Smooth muscle cell (in vitro differentiated cells): Measurements from ENCODE around the gene PIEZO2. TPM values are rescaled to one million over a fixed set of nuclear protein-coding genes. Genes with fewer than 3 reads are reported as not detected.

Source experiments
- DNase-seq: peaks from one replicate; lab custom pipeline; 2025; ENCODE audit not compliant: unreplicated experiment; lab: John Stamatoyannopoulos, UW
- H2AFZ ChIP-seq: fragments of 200-600 bp; sonication (generic); 2 replicates; pipeline ENCODE4 v1.6.0; 2016; ENCODE audit warnings: antibody characterized with exemption, low read depth, mild to moderate bottlenecking
- H3F3A ChIP-seq: fragments of 200-600 bp; sonication (generic); 2 replicates; pipeline ENCODE4 v1.6.0; 2017; ENCODE audit warnings: antibody characterized with exemption, low read depth
- H3K27ac ChIP-seq: fragments of 200-600 bp; sonication (generic); 2 replicates; pipeline ENCODE4 v1.5.1; 2016; ENCODE audit warnings: low read depth, mild to moderate bottlenecking
- H3K27me3 ChIP-seq: fragments of 200-600 bp; sonication (generic); 2 replicates; pipeline ENCODE4 v1.6.1; 2016; ENCODE audit warnings: low read depth, mild to moderate bottlenecking
- H3K36me3 ChIP-seq: fragments of 200-600 bp; sonication (generic); 2 replicates; pipeline ENCODE4 v1.5.1; 2016; ENCODE audit warnings: low read depth
- H3K4me1 ChIP-seq: fragments of 200-600 bp; sonication (generic); 2 replicates; pipeline ENCODE4 v1.5.1; 2016; ENCODE audit warnings: low read depth
- H3K4me2 ChIP-seq: fragments of 200-600 bp; sonication (generic); 2 replicates; pipeline ENCODE4 v1.6.0; 2016; ENCODE audit warnings: mild to moderate bottlenecking
- H3K4me3 ChIP-seq: fragments of 200-600 bp; sonication (generic); 2 replicates; pipeline ENCODE4 v1.5.1; 2016; ENCODE audit warnings: mild to moderate bottlenecking
- H3K79me2 ChIP-seq: fragments of 200-600 bp; sonication (generic); 2 replicates; pipeline ENCODE4 v1.6.0; 2016; ENCODE audit warnings: low read depth, mild to moderate bottlenecking
- H3K9ac ChIP-seq: fragments of 200-600 bp; sonication (generic); 2 replicates; pipeline ENCODE4 v1.6.0; 2016; ENCODE audit warnings: low read depth
- H3K9me3 ChIP-seq: fragments of 200-600 bp; sonication (generic); replicated peaks from 2 replicates; pipeline ENCODE4 v1.5.1; 2016; ENCODE audit warnings: low read depth
- H4K20me1 ChIP-seq: fragments of 200-600 bp; sonication (generic); 2 replicates; pipeline ENCODE4 v1.6.0; 2016; ENCODE audit warnings: low read depth
- CTCF ChIP-seq: fragments of 200-600 bp; sonication (generic); IDR thresholded peaks from 2 replicates; pipeline ENCODE4 v1.5.1; 2017; ENCODE audit warnings: borderline replicate concordance, mild to moderate bottlenecking, antibody characterized with exemption; ENCODE audit not compliant: insufficient read depth, poor library complexity, severe bottlenecking
- WGBS: methylation state at CpG from one replicate; pipeline ENCODE4 v1.1.7; 2016; ENCODE audit warnings: low lambda C conversion rate; 5-methylcytosine and 5-hydroxymethylcytosine counted together
- polyA plus RNA-seq: library from polyadenylated mRNA; unstranded; fragments of >200 nt; fragmentation: Nextera tagmentation; extraction: Ambion mirVana; gene quantifications from 2 replicates; pipeline ENCODE4 v1.2.1, GENCODE V29; 2016
- total RNA-seq: library from RNA; depleted of rRNA; stranded (reverse); fragments of >200 nt; gene quantifications from 2 replicates; pipeline ENCODE4 v1.2.3, GENCODE V29; 2014

Gene PIEZO2
- total and polyA plus RNA-seq, 2 experiments from 2014 or later, result 1.3 to 4.7 TPM

GRCh38 chr18:11165138-11165537 is 15.8 kb upstream of the PIEZO2 start:
- no peaks in the 10 kb centered on the region for H3K36me3 ChIP-seq
- no peaks in the 10 kb centered on the region for H4K20me1 ChIP-seq
- no peaks in the 10 kb centered on the region for H3K9me3 ChIP-seq
- no peaks in the 10 kb centered on the region for H3K79me2 ChIP-seq
- 91% methylated on average over 3 of the region's 3 CpGs for WGBS
- peaks cover 7% of the 10 kb centered on the region for H3K27me3 ChIP-seq
- no peaks in the 10 kb centered on the region for H3K4me1 ChIP-seq
- TF ChIP-seq CTCF, result no peak
- H2AFZ ChIP-seq, result no peak overlapping the region
- no peaks in the 10 kb centered on the region for H3F3A ChIP-seq
- H3K9ac ChIP-seq, result no peak overlapping the region
- H3K4me3 ChIP-seq, result no peak overlapping the region
- no peak overlapping the region for H3K4me2 ChIP-seq
- H3K27ac ChIP-seq, result no peak overlapping the region
- no peak for DNase-seq

- Histone ChIP-seq H3K27me3 (peaks cover 15% of the 10 kb centered on the region), H3K9ac (no peak overlapping the region), H3K9me3 (no peaks in the 10 kb centered on the region), H3K27ac (no peak overlapping the region), H3K4me2 (peak overlapping the region; percentile 74), H3K79me2 (no peaks in the 10 kb centered on the region), H3K36me3 (no peaks in the 10 kb centered on the region), H3F3A (no peaks in the 10 kb centered on the region), H2AFZ (peak overlapping the region; percentile 50), H4K20me1 (no peaks in the 10 kb centered on the region), H3K4me1 (no peaks in the 10 kb centered on the region), H3K4me3 (no peak overlapping the region)
- TF ChIP-seq CTCF, result peak; percentile 58
- no peak for DNase-seq
- WGBS, result 19% methylated on average over 18 of the region's 18 CpGs
Measured at GRCh38 chr18:11163665-11164064, 14.3 kb upstream of the PIEZO2 start.

GRCh38 chr18:11162889-11163288 is 13.5 kb upstream of the PIEZO2 start:
- no peaks in the 10 kb centered on the region for H3K79me2 ChIP-seq
- TF ChIP-seq CTCF, result no peak
- DNase-seq, result no peak
- H3K27ac ChIP-seq, result no peak overlapping the region
- no peaks in the 10 kb centered on the region for H3K9me3 ChIP-seq
- H3K36me3 ChIP-seq, result no peaks in the 10 kb centered on the region
- H3K9ac ChIP-seq, result no peak overlapping the region
- peaks cover 15% of the 10 kb centered on the region for H3K27me3 ChIP-seq
- 91% methylated on average over 5 of the region's 5 CpGs for WGBS
- H2AFZ ChIP-seq, result no peak overlapping the region
- no peaks in the 10 kb centered on the region for H3F3A ChIP-seq
- no peak overlapping the region for H3K4me2 ChIP-seq
- no peaks in the 10 kb centered on the region for H3K4me1 ChIP-seq
- H3K4me3 ChIP-seq, result no peak overlapping the region
- no peaks in the 10 kb centered on the region for H4K20me1 ChIP-seq

- Histone ChIP-seq H3K27me3 (peaks cover 15% of the 10 kb centered on the region), H3K4me1 (no peaks in the 10 kb centered on the region), H3K9me3 (no peaks in the 10 kb centered on the region), H3F3A (no peaks in the 10 kb centered on the region), H3K27ac (no peak overlapping the region), H3K4me3 (no peak overlapping the region), H3K9ac (no peak overlapping the region), H3K4me2 (no peak overlapping the region), H3K79me2 (no peaks in the 10 kb centered on the region), H3K36me3 (no peaks in the 10 kb centered on the region), H4K20me1 (no peaks in the 10 kb centered on the region), H2AFZ (no peak overlapping the region)
- DNase-seq, result no peak
- WGBS, result 95% methylated on average over 3 of the region's 3 CpGs
- TF ChIP-seq CTCF, result no peak
Measured at GRCh38 chr18:11162462-11162861, 13.1 kb upstream of the PIEZO2 start.
